Gastrocnemius medialis (tissue), 4 donors: ENCODE data around the gene CRHR1.

Experiments
- POLR2A ChIP-seq, 2 donors: fragments of 450-650 bp; IDR thresholded peaks; one replicate each; pipeline ENCODE4 v1.6.1; 2017; ENCODE audit warnings: antibody characterized with exemption in 2 of 2, mild to moderate bottlenecking in 2 of 2, moderate library complexity in 2 of 2
- TF ChIP-seq, protein P1 (sequence below), 5 experiments: fragments of 450-650 bp in 3 of 5; fragments of 200-600 bp in 2 of 5; sonication (generic) in 2 of 5; IDR thresholded peaks in 4 of 5; conservative IDR thresholded peaks in 1 of 5; 1 replicate in 4 of 5; 2 replicates in 1 of 5; pipeline ENCODE4 v1.5.1; 2016 to 2019; ENCODE audit warnings: antibody characterized with exemption in 5 of 5, mild to moderate bottlenecking in 3 of 5, moderate library complexity in 3 of 5

DNA sequence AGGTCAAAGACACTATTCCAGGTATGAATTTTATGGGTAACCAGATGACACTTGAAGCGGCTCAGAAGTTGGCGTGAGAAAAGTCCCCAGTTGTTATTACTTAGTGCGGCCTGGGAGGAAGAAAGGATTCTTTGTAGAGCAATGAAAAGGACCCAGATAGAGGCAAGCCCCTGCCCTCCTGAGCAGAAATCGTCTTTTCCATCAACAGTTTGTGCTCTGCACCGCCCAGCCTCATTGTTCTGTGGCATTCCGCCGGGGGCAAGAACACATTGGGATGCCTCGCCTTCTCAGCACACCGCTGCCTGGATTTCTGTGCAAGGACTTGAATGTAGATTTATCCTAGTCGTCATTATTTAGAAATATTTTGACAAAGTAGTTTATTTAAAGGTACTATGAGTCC lies 32.7 kb upstream of the CRHR1 start:
- no peak for TF ChIP-seq POLR2A (IDR thresholded peaks at IDR 0.05)
- TF ChIP-seq, protein P1, sequence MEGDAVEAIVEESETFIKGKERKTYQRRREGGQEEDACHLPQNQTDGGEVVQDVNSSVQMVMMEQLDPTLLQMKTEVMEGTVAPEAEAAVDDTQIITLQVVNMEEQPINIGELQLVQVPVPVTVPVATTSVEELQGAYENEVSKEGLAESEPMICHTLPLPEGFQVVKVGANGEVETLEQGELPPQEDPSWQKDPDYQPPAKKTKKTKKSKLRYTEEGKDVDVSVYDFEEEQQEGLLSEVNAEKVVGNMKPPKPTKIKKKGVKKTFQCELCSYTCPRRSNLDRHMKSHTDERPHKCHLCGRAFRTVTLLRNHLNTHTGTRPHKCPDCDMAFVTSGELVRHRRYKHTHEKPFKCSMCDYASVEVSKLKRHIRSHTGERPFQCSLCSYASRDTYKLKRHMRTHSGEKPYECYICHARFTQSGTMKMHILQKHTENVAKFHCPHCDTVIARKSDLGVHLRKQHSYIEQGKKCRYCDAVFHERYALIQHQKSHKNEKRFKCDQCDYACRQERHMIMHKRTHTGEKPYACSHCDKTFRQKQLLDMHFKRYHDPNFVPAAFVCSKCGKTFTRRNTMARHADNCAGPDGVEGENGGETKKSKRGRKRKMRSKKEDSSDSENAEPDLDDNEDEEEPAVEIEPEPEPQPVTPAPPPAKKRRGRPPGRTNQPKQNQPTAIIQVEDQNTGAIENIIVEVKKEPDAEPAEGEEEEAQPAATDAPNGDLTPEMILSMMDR (IDR thresholded peaks at IDR 0.05 in 4 of 5, conservative IDR thresholded peaks at IDR 0.05 in 1 of 5): no peak
